GM18870 (cell line): ENCODE results near the gene UNC5C.

ENCODE experiments used
- ATAC-seq: cut with Tn5 transposase; IDR thresholded peaks from one replicate; pipeline ENCODE4 v1.9.1; 2021; ENCODE audit warnings: moderate library complexity; ENCODE audit not compliant: unreplicated experiment

UNC5C gene

DNA sequence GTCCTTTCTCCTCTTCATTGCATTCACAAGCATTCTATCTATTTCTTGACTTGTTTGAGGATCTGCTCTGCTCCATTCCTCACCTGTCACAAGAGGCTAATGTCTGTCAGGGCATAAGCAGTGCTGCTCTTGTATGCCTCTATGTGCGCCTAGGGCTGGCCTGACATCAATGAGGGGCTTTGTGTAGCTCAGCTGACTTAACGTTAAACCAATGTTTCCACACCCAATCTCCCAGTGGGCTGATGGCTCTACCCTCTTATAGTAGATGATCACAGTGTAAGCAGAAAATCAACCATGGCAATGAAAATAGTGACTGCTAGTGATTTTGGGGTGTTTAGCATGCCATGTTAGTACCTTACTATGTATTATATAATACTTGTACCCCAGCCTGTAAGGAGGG, 139.0 kb downstream of the UNC5C start:
- ATAC-seq = no peak

DNA sequence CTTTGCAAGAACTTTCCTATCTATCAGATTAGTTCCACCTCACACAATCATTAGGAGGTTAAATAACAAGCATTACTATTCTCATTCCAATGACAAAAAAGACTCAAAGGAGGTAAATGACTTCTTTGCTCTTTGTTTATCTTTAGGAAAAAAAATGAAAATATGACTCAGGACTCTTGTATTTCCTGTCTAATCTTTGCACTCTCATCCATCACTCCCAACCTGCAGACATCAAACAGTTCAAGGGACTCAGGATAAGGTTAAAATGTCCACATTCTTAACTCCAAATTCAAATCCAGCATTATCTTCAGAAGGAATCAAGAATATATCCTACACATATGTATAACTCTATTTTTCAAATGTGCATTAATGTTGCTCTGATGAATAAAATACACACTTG, 139.6 kb downstream of the UNC5C start:
- ATAC-seq = no peak

DNA sequence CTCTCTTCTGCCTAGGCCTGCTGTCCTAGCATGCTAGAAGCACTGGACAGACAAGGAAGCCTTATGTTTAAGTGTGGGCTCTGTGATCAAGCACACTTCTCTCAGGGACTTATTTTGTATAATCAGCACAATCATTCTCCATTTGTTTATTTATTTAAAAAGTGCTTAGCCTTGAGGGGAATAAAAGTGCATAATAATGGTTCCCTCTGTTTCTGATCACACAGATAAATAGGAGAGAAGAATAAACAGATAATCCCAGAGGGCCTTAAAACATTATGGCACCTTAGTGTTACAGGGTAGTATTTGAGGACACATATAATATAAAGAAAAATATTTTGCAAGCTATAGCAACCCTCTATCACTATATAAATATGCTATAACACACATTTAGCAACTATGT, 146.5 kb downstream of the UNC5C start:
- ATAC-seq = no peak

DNA sequence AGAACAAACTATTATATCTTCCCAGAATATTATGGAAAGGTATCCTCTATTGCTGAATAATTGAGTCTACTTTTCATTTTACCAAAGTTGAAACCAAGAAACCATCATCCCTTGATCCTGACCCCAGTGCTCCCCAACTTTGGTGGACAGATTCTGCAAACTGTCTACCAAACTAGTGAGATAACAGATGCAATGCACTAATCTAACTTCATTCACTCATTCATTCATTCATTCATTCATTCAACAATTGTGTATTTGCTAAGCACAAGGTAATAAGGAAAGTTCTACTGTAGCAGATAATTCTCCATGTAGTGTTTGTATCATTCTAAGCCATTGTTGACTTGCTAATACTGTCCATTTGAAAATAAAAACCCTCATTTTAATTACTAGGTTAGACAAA, 150.6 kb downstream of the UNC5C start:
- ATAC-seq = no peak

DNA sequence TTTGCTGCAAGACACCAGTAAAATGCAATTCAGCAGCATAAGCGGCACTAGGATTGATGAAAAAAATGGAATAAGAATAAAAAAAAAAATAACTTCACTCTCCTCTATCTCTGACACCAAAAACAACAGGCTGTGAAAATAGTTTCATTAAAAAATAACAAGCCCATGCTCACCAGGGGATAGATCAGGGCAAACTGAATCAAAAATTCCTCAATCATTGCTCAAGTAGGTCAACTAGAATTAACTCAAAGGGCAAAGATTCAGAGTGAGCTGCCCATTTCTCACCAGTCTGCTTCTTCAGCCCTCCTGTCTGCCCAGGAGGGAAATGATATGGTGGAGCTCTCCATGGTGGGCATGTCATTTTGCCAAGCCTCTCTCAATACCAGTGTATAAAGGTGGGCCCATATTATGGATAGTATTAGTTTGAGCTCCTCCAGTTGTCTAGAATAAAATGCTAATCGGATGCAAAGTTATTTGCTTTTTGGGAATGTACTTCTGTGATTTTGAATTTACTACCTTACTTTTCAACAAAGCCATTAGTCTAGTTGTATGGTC, 153.9 kb downstream of the UNC5C start:
- no peak for ATAC-seq

DNA sequence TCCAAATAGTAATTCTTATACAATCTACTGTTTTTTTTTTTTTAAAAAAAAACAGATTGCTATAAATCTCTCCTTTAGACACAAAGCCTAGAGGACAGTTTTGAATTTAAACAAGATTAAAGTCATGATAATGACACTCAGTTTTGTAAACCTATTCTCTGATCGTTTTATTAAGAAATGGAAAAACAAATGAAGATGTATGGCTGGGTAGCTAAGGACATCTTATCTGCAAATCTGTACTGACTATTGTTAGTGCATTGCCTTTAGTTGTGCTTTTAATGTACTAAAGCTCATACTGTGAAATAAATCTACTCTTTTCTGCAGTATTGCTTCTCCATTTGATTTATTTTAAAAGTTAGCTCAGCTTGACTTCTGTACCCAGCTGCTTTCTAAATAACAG, 155.0 kb downstream of the UNC5C start:
- no peak for ATAC-seq

DNA sequence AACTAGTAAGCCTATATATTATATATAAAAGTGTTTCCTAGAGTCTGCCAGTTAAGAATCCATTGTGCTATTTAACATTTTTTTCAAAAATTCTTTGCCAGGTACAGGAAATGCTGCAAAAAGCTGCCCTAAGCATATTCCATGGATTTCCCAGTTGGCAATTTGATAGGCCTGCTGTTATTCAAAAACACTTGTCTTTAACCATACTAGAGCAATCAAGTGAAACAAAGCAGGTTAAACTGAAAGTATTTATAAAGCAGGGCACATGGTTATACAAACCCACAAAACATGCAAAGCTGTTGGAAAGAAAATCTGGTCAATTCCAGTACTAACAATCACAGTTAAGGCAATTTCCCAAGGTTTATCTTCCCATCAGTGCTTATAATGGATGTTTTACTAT, 159.9 kb downstream of the UNC5C start:
- no peak for ATAC-seq

DNA sequence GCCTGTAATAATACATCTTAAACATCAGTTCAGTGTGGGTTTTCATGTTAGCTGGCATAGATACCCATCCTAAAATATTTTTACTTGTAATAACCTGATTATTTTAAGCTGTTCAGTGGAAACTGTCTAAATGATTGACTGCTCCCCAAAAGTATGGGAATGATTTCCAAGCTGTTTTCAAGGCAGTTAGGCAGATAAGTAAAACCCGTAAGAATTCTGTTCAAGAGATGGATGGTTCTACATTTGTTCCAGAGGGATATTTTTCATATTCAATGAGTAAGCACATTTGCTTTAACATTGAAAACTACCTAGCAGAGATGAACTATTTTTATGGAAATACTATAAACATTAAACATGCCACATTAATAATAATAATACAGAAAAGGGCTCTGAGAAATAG, 161.1 kb downstream of the UNC5C start:
- no peak for ATAC-seq

DNA sequence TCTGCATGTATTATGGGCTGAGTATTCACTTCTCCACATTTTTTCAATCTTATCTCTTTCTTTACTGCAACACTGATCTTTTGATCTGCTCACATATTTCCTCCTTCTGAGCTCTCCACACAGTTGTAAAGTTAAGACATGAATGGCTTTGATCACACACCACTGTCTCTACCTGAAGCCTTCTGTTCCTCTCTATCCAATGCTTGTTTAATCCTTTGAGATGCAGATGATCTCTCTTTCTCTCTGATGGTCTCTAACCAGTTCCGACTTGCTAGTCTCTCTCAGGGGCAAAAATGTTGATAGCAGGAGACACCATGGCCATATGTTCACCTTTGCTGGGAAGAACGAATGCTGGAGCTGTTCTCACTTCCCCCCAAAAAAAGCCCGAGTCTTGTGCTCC, 162.4 kb downstream of the UNC5C start:
- ATAC-seq = no peak

DNA sequence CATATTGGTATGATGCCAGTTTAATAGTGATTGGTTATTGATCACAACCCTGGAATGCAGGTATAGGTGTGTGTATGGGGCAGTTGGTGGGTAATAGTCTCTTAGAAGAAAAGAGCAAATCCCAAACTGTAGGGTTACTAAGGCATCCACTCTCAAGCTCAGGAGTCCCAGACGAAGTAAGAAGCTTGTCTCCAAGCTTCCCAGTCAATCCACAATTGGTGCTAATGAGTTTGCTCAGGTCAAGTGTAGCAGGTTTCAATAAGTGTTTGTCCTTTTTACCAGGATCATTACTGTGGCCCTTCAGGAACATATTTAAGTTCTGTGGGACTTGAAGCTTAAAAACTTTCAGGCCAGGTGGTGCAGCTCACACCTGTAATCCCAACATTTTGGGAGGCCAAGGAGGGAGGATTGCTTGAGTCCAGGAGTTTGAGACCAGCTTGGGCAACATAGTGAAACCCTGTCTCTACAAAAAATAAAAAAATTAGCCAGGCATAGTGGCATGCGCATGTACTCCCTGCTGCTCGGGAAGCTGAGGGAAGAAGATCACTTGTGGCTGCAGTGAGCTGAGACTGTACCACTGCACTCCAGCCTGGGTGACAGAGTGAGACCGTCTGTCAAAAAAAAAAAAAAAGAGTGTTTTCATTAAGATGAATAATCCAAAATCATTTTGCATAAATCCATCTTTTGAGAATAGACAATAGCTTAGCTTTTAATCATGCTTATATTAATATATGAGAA, 166.8 kb downstream of the UNC5C start:
- no peak for ATAC-seq

DNA sequence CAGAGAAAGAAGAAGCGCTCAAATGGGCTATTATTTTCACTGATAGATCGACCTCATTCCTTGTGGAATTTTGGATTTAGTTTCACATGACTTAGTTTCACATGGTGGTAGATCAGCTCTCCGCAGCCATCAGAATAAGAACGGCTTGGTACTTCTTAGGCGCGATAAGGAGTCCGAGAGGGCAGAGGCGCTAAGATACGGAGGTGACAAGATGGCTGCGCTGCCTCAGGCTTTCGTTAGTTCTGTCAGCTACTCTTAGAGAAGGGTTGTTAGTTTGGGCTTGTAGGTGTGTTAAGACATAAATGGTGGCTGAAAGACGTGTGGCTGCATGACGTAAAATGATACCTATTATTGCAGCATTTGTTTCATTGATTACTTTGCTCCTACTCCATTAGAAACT, 169.1 kb downstream of the UNC5C start:
- ATAC-seq = no peak

DNA sequence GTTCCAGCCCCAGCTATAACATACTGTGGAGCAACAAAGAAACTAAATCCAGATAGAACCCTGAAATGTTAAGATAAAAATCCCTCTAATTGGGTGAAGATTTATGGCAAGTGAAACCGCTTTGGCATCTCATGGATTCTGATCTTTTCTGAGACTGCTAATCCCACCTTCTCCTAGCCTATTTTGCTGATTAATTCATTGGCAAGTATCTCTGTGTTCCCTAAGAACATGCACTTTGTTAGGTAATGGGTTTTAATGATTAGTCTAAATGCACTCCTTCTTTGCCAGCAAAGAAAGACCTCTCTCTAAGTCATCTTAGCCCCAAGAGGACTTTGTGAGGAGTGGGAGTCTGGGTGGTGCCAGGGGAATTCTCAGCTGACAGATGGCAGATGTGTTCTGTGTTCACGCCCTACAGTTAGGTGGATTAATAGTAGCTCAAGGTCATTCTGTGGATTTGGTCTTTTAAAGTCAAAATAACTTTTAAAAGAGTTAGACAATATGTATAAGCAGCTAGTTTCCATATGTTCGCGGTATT, 171.3 kb downstream of the UNC5C start:
- ATAC-seq = no peak

DNA sequence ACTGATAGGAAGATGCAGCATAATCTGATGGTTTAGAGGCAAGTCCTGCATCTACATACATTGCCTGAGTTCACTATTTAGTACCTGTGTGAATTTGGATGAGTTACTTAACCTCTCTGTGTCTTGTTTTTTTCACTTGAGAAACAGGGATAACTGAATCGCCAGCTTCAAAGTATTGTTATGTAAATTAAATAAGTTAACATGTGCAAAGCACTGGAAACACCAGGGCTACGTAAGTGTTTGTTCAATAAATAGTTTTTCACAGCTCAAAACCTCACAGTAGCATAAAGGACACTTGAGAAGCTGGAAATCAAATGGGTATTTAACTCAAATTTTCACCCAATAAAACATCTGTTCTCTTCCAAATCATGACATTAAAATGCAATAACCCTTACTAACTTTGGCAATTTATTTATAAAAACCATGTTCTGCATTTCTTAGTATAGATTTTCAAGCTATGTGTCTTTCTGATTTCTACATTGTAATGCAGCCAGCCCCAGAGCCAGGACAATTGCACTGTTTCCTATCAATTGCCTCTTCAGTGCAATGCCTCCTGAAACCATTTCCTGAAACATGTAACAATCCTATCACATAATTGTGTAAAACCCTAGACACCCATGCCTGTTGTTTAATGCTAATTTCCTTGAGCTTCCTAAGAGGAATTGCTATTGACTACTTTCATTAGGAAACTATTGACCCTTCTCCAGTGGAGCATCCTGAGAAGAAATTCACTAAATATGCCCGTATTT, 177.1 kb downstream of the UNC5C start:
- no peak for ATAC-seq

DNA sequence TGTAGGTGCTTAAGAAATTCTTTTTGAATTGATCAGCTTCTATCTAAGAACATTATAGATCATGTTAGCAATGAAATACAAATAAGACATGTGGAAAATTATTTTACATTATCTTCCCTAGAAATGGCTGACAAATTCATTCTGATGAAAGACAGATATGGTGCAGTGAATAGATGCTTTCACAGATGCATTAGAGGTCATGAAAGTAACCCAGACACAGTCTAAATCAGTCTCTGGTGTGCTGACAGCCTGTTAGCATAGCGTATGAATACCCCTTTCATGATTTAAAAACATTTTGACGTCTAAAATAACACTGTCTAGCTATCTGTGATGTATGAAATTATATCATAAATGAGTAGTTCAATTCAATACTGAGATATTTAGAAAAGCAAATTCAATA, 180.9 kb downstream of the UNC5C start:
- ATAC-seq = no peak

DNA sequence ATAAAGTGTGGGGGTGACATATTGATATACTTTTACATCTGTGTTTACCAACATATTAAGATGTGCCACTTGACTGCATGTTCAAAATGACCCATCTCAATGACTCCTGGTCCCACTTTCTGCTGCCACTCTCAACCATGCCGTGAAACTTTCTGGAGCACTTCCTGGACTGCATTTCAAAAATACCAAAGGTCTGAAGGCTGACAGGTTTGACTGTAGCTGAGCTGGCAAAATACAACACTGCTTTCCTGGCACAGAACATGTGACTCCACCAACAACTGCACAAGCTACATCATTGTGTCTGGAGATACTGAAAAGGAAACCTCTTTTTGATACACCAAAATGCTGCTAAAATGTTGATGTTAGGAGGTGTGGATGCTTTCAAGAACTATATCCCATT, 184.8 kb downstream of the UNC5C start:
- ATAC-seq = no peak

DNA sequence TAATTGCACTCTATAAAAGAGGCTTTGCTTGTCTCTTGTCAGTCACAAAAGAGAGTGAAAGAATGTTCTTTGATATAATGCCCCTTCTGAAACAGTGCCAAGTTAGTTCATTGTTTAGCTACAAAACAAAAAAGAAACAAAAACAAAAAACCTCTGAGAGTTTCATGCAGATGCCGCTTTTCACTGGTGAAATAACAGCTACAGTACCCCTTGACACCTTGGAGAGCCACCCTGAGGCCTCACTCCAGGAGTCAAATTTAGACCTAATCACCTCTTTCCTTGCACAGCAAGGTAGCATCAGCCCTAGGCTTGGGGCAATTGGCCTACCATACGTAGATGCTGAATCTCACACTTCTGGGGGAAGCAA, 185.2 kb downstream of the UNC5C start:
- ATAC-seq = no peak

DNA sequence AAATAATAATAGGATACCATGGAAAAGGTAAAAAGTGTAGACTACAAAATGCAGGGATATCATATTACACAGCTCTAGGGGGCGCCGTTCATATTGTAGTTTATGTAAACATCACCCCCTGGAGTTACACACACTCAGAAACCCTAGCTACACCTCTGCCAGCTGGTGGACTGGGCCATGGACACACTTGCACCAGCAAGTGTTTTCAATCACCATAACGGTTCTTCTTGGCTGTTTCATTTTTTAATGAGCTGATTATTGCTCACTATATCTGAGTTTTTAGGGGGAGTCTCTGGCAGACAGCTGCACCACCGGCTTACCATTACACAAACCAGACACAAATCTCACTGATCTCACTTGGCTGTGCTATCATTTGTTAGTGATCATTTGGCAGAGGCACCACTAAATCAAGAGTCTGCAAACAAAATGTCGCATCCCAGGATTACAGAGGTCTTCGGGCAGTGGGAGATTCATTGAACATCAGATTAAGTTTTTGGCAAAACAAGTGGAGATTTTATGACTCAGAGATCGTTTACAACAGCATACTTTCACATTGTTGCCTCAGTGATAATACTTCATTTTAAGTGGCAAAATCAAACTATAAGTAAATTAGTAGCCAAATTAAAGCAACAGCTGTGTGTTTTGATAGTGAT, 185.7 kb downstream of the UNC5C start:
- ATAC-seq = no peak

DNA sequence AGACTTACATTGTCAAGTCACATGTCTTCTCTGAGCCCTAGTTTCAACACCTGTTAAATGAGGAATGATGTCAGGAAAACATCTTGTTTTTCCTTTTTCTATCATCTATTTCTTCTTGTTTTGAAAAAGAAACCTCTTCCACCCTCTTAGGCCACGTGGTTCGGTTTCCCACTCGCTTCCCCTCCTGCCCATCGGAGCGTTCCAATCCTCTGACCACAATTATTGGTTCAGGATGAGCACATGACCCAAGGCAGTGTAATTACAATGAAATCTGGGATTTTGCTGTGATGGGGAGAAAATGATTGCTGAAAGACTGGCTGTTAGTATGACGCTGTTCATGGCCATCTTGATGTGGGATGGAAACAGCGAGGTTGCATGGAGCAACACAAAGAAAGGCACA, 186.7 kb downstream of the UNC5C start:
- ATAC-seq = no peak

DNA sequence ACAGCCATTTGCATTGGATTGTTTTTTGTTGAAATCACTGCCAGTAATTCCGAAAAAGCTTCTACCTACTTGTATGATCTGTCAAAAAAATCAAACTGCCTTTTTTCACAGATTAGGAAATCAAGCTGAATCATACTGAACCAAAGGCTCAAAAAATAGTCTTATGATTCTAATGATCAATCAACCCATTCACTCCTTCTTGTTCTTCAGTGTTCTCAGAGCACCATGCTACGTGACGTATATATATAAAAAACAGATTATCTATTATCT, 187.1 kb downstream of the UNC5C start:
- no peak for ATAC-seq

DNA sequence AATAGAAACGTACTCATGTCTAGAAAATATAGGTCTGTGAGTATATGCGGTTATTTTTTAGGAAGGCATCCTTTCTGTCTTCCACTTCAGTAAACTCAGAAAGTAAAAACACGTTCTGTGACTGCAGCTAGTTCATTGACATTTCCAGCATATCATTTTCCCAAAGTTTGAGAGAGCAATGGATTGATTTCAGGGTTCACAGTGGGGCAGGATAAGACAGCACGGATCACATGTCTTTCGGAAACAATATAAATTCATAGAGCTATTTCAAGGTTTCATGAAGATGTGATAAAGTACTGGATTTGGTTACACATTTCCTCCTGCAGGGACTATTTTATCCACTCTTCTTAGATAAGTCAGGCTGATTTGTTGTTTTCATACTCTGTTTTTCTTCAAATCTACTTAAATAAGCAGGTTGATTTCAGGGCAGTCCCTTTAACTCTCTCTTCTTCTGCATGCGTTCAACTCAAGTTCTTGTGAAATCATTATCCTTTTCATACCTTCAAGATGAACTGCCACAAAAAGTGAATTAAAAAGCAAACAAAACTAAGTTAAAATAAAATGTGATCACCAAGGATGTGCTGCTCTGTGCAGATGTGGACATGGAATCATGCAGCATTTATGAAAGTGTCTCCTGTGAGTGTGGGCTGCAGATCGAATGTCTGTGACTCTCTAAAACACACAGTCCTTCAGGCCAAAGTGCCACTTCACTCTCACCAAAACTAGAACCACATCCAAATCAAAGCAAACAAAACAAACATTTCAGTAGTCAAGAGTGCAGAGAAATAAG, 187.7 kb downstream of the UNC5C start:
- no peak for ATAC-seq

DNA sequence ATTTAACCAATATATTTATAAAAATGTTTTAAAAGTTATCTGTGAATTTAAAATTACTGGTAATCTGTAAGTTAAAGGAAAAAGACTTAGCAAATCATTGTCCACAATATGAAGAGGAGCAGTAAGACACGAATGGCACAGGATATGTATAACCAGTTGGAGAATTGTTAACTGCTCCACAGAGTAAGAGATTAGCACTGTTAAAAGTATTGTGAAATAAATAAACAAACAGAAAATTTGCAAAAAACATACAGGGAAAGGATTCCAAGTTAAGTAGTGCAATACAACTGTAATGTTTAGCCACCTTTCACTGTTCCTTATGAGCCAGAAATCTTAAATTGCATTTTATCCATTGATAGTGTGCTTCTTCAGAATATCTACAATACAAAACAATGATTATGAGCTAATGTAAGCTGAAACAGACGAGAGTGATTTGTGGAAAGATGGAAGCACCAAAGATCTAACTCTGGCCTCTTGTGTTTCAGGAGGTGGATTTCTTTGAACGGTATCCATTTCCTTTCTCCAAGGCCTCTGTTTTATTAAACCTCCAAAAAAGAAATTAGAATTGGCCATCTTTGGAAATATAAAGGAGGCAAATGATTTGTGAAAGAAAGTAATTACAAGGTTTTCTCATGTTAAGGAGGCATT, 188.4 kb downstream of the UNC5C start:
- ATAC-seq = no peak
